Measurements from ENCODE around the gene SNX30. TPM values are rescaled to one million over a fixed set of nuclear protein-coding genes. Genes with fewer than 3 reads are reported as not detected.

The SNX30 gene
- total RNA-seq, 1 experiment from 2014 or later, result 12.7 TPM

DNA sequence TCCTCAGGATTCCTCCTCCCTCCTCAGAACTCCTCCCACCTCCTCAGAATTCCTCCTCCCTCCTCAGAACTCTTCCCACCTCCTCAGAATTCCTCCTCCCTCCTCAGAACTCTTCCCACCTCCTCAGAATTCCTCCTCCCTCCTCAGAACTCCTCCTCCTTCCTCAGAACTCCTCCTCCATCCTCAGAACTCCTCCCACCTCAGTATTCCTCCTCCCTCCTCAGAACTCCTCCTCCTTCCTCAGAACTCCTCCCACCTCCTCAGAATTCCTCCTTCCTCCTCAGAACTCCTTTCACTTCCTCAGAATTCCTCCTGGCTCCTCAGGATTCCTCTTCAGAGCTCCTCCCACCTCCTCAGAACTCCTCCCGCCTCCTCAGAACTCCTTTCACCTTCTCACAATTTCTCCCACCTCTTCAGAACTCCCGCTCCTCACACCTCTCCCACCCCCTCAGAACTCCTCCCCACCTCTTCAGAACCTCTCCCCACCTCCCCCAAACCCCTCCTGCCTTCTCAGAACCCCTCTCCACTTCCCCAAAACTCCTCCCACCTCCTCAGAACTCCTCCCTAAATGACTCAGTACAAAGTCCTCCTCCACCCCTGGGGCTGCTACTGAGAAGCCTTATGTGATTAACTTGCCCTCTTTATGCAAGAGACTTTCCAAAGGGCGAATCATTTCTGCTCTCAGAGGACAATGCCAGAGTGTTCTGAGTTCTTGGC lies 116.9 kb downstream of the SNX30 start:
- no TSS peak for BruUV-seq (replicated peaks)
- Histone ChIP-seq H3K27ac (ENCODE audit: low read depth, low read length) (peak overlapping the region; percentile 59; the same call in 1 of the 2 replicates), H3K4me3 (replicated peaks in 1 of 2; ENCODE audit: low read depth in 1 of 2, low read length in 2 of 2) (peak overlapping the region in 1 of 2 experiments; percentile 38; a peak in 2 of 4 replicates), H3K27me3 (ENCODE audit: insufficient read depth, low read length) (no peaks in the 10 kb centered on the region), H2AFZ (ENCODE audit: low read depth, low read length, poor library complexity, severe bottlenecking) (no peak overlapping the region), H4K20me1 (ENCODE audit: insufficient read depth) (no peaks in the 10 kb centered on the region), H3K79me2 (ENCODE audit: insufficient read depth, low read length) (no peaks in the 10 kb centered on the region), H3K36me3 (ENCODE audit: control insufficient read depth in 1 of 2, insufficient read depth in 2 of 2, low read length in 2 of 2) (no peaks in the 10 kb centered on the region), H3K9me2 (ENCODE audit: insufficient read depth) (no peaks in the 10 kb centered on the region), H3K4me1 (ENCODE audit: control insufficient read depth in 1 of 2, insufficient read depth in 2 of 2, low read length in 2 of 2) (peaks cover 8 to 26% of the 10 kb centered on the region in 2 experiments), H3K9me3 (ENCODE audit: control insufficient read depth in 1 of 2, insufficient read depth in 1 of 2, low read depth in 1 of 2, low read length in 2 of 2) (no peaks in the 10 kb centered on the region), H3K9ac (ENCODE audit: low read length) (peak overlapping the region; percentile 41; the same call in 1 of the 2 replicates), H3K4me2 (ENCODE audit: low read length) (peak overlapping the region; percentile 69)
- DNase-seq (ENCODE audit: low read depth, low spot score) (peak; percentile 75), ATAC-seq (peak; percentile 86)
- ChIA-PET CTCF (no interaction called here), RAD21 (ENCODE audit: low non-redundant PET in 1 of 2, low total read pairs in 2 of 2, uncharacterized antibody in 2 of 2, unreplicated experiment in 2 of 2) (interaction anchor here in 1 of 2 experiments (0.7 kb wide), 1 partner anchor 13 kb away, joined by 4 read pairs; no protein-coding TSS in a partner anchor), POLR2A (interaction anchor here (0.6 to 0.7 kb wide), 2 partner anchors 24 to 736 kb away, joined by 4 to 6 read pairs; no protein-coding TSS in a partner anchor)
- intact Hi-C loops (cut with micrococcal nuclease), result no loop called here
- TF ChIP-seq FOSL1 (IDR thresholded peaks at IDR 0.05; ENCODE audit: low read depth) (0 out of 2 replicates have a peak, but pooled peaks have one; percentile 33), CEBPB (IDR thresholded peaks at IDR 0.05; ENCODE audit: low read depth) (no peak), SRF (IDR thresholded peaks at IDR 0.05; ENCODE audit: low read depth) (no peak), POLR2AphosphoS5 (IDR thresholded peaks at IDR 0.05; ENCODE audit: low read depth, low read length) (no peak), EGR1 (IDR thresholded peaks at IDR 0.05; ENCODE audit: low read depth) (no peak), SP1 (IDR thresholded peaks at IDR 0.05; ENCODE audit: low read depth) (peak; percentile 25; the same call in 1 of the 2 replicates), YY1 (IDR thresholded peaks at IDR 0.05; ENCODE audit: extremely low read depth, insufficient replicate concordance, low read depth, low read length) (no peak), POLR2A (IDR thresholded peaks at IDR 0.05; ENCODE audit: borderline replicate concordance, extremely low read depth, insufficient read depth, insufficient read length) (no peak), JUND (IDR thresholded peaks at IDR 0.05) (peak; percentile 41; the same call in 1 of the 2 replicates), CBX3 (IDR thresholded peaks at IDR 0.05; ENCODE audit: low read depth) (no peak), ZFX (IDR thresholded peaks at IDR 0.05) (no peak), EZH2 (IDR thresholded peaks at IDR 0.05) (no peak), EZH2phosphoT487 (IDR thresholded peaks at IDR 0.05; ENCODE audit: borderline replicate concordance) (no peak)
- TF ChIP-seq, protein P1, sequence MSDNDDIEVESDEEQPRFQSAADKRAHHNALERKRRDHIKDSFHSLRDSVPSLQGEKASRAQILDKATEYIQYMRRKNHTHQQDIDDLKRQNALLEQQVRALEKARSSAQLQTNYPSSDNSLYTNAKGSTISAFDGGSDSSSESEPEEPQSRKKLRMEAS (IDR thresholded peaks at IDR 0.05), result no peak
- TF ChIP-seq, protein P2, sequence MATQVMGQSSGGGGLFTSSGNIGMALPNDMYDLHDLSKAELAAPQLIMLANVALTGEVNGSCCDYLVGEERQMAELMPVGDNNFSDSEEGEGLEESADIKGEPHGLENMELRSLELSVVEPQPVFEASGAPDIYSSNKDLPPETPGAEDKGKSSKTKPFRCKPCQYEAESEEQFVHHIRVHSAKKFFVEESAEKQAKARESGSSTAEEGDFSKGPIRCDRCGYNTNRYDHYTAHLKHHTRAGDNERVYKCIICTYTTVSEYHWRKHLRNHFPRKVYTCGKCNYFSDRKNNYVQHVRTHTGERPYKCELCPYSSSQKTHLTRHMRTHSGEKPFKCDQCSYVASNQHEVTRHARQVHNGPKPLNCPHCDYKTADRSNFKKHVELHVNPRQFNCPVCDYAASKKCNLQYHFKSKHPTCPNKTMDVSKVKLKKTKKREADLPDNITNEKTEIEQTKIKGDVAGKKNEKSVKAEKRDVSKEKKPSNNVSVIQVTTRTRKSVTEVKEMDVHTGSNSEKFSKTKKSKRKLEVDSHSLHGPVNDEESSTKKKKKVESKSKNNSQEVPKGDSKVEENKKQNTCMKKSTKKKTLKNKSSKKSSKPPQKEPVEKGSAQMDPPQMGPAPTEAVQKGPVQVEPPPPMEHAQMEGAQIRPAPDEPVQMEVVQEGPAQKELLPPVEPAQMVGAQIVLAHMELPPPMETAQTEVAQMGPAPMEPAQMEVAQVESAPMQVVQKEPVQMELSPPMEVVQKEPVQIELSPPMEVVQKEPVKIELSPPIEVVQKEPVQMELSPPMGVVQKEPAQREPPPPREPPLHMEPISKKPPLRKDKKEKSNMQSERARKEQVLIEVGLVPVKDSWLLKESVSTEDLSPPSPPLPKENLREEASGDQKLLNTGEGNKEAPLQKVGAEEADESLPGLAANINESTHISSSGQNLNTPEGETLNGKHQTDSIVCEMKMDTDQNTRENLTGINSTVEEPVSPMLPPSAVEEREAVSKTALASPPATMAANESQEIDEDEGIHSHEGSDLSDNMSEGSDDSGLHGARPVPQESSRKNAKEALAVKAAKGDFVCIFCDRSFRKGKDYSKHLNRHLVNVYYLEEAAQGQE (IDR thresholded peaks at IDR 0.05; ENCODE audit: low read depth), result no peak
- TF ChIP-seq, protein P3, sequence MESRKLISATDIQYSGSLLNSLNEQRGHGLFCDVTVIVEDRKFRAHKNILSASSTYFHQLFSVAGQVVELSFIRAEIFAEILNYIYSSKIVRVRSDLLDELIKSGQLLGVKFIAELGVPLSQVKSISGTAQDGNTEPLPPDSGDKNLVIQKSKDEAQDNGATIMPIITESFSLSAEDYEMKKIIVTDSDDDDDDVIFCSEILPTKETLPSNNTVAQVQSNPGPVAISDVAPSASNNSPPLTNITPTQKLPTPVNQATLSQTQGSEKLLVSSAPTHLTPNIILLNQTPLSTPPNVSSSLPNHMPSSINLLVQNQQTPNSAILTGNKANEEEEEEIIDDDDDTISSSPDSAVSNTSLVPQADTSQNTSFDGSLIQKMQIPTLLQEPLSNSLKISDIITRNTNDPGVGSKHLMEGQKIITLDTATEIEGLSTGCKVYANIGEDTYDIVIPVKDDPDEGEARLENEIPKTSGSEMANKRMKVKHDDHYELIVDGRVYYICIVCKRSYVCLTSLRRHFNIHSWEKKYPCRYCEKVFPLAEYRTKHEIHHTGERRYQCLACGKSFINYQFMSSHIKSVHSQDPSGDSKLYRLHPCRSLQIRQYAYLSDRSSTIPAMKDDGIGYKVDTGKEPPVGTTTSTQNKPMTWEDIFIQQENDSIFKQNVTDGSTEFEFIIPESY (IDR thresholded peaks at IDR 0.05; ENCODE audit: extremely low read depth, insufficient replicate concordance, low read length), result no peak
